Lung (tissue), 12 donors: Measurements from ENCODE around the gene RAB27B. TPM values are rescaled to one million over a fixed set of nuclear protein-coding genes. Genes with fewer than 3 reads are reported as not detected.
A peak's percentile ranks its signal among the peaks of the same experiment; 100 is the strongest.
"Not testable (repeated sequence)": the region's sequence is repeated elsewhere in the genome, so short reads cannot be mapped to it uniquely, and the experiment has no call there.

Source experiments
- ATAC-seq: fragments of 200-7000 bp; cut with Tn5 transposase; one replicate; pipeline ENCODE4 v1.9.1; 2020; ENCODE audit warnings: moderate number of reproducible peaks; ENCODE audit not compliant: insufficient read depth, low FRiP score
- DNase-seq, 3 donors: peaks; one replicate each; pipeline ENCODE4 v3.0.0-alpha.2; 2013 to 2017
- H3K27ac ChIP-seq, 2 donors: one replicate each; pipeline ENCODE4 v1.5.1; 2013; ENCODE audit warnings: mild to moderate bottlenecking in 2 of 2, moderate library complexity in 2 of 2, control low read depth in 1 of 2, inconsistent platforms in 1 of 2, low read depth in 1 of 2, low read length in 1 of 2
- H3K27me3 ChIP-seq, 3 donors: one replicate each; pipeline ENCODE4 v1.5.1; 2013; ENCODE audit warnings: low read length in 2 of 3; ENCODE audit not compliant: control insufficient read depth in 3 of 3, insufficient read depth in 3 of 3
- H3K36me3 ChIP-seq, 4 donors: one replicate each; pipeline ENCODE4 v1.5.1; 2013; ENCODE audit warnings: low read length in 4 of 4, mild to moderate bottlenecking in 1 of 4, moderate library complexity in 1 of 4; ENCODE audit not compliant: control insufficient read depth in 4 of 4, insufficient read depth in 4 of 4
- H3K4me1 ChIP-seq, 5 donors: one replicate each; pipeline ENCODE4 v1.5.1; 2013; ENCODE audit warnings: low read length in 5 of 5, mild to moderate bottlenecking in 2 of 5, moderate library complexity in 1 of 5; ENCODE audit not compliant: control insufficient read depth in 5 of 5, insufficient read depth in 5 of 5
- H3K4me3 ChIP-seq: one replicate; pipeline ENCODE4 v1.5.1; 2013; ENCODE audit warnings: mild to moderate bottlenecking, control low read depth, moderate library complexity
- H3K9ac ChIP-seq, 2 donors: one replicate each; pipeline ENCODE4 v1.5.1; 2013; ENCODE audit warnings: low read length in 2 of 2, control low read depth in 1 of 2; ENCODE audit not compliant: insufficient read depth in 1 of 2
- H3K9me3 ChIP-seq, 4 donors: one replicate each; pipeline ENCODE4 v1.5.1; 2013; ENCODE audit warnings: low read length in 3 of 4, mild to moderate bottlenecking in 1 of 4, moderate library complexity in 1 of 4; ENCODE audit not compliant: control insufficient read depth in 4 of 4, insufficient read depth in 3 of 4
- WGBS, 2 donors: extraction: QIAGEN DNeasy Blood & Tissue Kit; methylation state at CpG; one replicate each; pipeline ENCODE4 v1.1.7; 2013; 5-methylcytosine and 5-hydroxymethylcytosine counted together
- polyA plus RNA-seq, 2 donors: library from polyadenylated mRNA; stranded (reverse); fragments of 200-250 nt; gene quantifications; one replicate each; pipeline ENCODE4 v1.2.1, GENCODE V29; 2013
- total RNA-seq, 2 donors: library from RNA; depleted of rRNA in 1 of 2; stranded (reverse); fragments of >200 nt in 1 of 2; gene quantifications; one replicate each; pipeline ENCODE4 v1.2.1, GENCODE V29; 2014 to 2021
- TF ChIP-seq, protein P1 (sequence below): IDR thresholded peaks from 2 replicates; pipeline ENCODE4 v1.5.1; 2012; ENCODE audit warnings: mild to moderate bottlenecking; ENCODE audit errors: control extremely low read depth, extremely low read depth
- donor health status: control.
- donor health status: control.
- donor health status: Bipolar disorder and iron deficiency.
- donor health status: healthy.
- donor health status: DM: yes; HTN: yes; CAD: no.

The RAB27B gene
- total and polyA plus RNA-seq, 4 donors, result 5.0 to 21.5 (median 7.5) TPM

- DNase-seq (peak in 1 of 3 donors; percentile 12), ATAC-seq (no peak)
- Histone ChIP-seq H3K4me3 (no peak overlapping the region), H3K4me1 (no peaks in the 10 kb centered on the region), H3K27ac (no peak overlapping the region), H3K27me3 (no peaks in the 10 kb centered on the region), H3K36me3 (no peaks in the 10 kb centered on the region), H3K9me3 (no peaks in the 10 kb centered on the region), H3K9ac (no peak overlapping the region)
- 34 to 63% methylated on average over 3 of the region's 3 CpGs for WGBS, 2 donors
- TF ChIP-seq, protein P1, sequence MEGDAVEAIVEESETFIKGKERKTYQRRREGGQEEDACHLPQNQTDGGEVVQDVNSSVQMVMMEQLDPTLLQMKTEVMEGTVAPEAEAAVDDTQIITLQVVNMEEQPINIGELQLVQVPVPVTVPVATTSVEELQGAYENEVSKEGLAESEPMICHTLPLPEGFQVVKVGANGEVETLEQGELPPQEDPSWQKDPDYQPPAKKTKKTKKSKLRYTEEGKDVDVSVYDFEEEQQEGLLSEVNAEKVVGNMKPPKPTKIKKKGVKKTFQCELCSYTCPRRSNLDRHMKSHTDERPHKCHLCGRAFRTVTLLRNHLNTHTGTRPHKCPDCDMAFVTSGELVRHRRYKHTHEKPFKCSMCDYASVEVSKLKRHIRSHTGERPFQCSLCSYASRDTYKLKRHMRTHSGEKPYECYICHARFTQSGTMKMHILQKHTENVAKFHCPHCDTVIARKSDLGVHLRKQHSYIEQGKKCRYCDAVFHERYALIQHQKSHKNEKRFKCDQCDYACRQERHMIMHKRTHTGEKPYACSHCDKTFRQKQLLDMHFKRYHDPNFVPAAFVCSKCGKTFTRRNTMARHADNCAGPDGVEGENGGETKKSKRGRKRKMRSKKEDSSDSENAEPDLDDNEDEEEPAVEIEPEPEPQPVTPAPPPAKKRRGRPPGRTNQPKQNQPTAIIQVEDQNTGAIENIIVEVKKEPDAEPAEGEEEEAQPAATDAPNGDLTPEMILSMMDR, result no peak
Measured at GRCh38 chr18:54805571-54806334, 22.5 kb upstream of the RAB27B start.

DNA sequence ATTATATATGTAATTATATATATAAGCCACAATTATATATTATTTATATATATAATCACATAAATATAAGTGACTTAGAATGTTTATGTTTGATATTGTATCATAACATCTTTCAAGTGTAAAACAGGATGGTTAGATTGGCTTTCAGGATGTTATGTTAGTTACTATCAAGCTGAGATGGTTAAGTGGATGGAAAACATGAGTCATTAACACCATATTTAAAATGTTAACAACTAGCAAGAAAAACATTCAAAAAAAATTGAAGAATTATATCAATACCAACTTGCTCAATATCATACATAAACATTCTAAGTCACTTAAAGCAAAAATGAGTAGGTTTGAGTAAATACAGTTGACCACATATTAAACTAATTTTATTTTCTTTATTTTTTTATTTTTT lies 21.8 kb upstream of the RAB27B start:
- TF ChIP-seq, protein P1, result no peak
- ATAC-seq, result no peak
- DNase-seq, result no peak
- no peak overlapping the region for H3K4me3 ChIP-seq
- H3K27me3 ChIP-seq, result no peaks in the 10 kb centered on the region
- H3K4me1 ChIP-seq, result no peaks in the 10 kb centered on the region
- H3K27ac ChIP-seq, result no peak overlapping the region
- no peak overlapping the region for H3K9ac ChIP-seq
- no peaks in the 10 kb centered on the region for H3K9me3 ChIP-seq
- H3K36me3 ChIP-seq, result no peaks in the 10 kb centered on the region

- DNase-seq (no peak), ATAC-seq (no peak)
- 91 to 92% methylated on average over 2 of the region's 2 CpGs for WGBS, 2 donors
- Histone ChIP-seq H3K4me1 (no peaks in the 10 kb centered on the region), H3K9me3 (no peaks in the 10 kb centered on the region), H3K27ac (no peak overlapping the region), H3K4me3 (no peak overlapping the region), H3K36me3 (no peaks in the 10 kb centered on the region), H3K27me3 (no peaks in the 10 kb centered on the region), H3K9ac (no peak overlapping the region)
- TF ChIP-seq, protein P1, result no peak
Measured at GRCh38 chr18:54807303-54807702, 21.0 kb upstream of the RAB27B start.

- not testable (repeated sequence) for H3K27ac ChIP-seq, H3K9ac ChIP-seq, H3K9me3 ChIP-seq, DNase-seq, H3K4me3 ChIP-seq, ATAC-seq, H3K27me3 ChIP-seq, H3K4me1 ChIP-seq, H3K36me3 ChIP-seq
- 96 to 98% methylated on average over 5 of the region's 5 CpGs for WGBS, 2 donors
Measured at GRCh38 chr18:54810662-54811061, 17.6 kb upstream of the RAB27B start.
